Effector memory CD8-positive, alpha-beta T cell (primary cell): Measurements from ENCODE around the gene TPM1.

ENCODE experiments used
- ATAC-seq: fragments of 150-1000 bp; cut with Tn5 transposase; replicated peaks from 2 replicates; pipeline ENCODE4 v1.10.0; 2021; ENCODE audit warnings: mild to moderate bottlenecking, moderate library complexity
- DNase-seq, 3 experiments: peaks; one replicate each; pipeline ENCODE4 v3.0.0; 2021
- H3K27ac Mint-ChIP-seq, 2 donors: one replicate each; pipeline ENCODE4 v1.8.0; 2022; ENCODE audit warnings: mild to moderate bottlenecking in 2 of 2, mixed read lengths in 2 of 2, moderate library complexity in 2 of 2
- H3K27me3 Mint-ChIP-seq, 2 donors: one replicate each; pipeline ENCODE4 v1.8.0; 2022; ENCODE audit warnings: mixed read lengths in 2 of 2
- H3K36me3 Mint-ChIP-seq: one replicate; pipeline ENCODE4 v1.8.0; 2022; ENCODE audit warnings: mild to moderate bottlenecking, moderate library complexity, mixed read lengths; ENCODE audit not compliant: insufficient read depth
- H3K4me1 Mint-ChIP-seq, 2 donors: one replicate each; pipeline ENCODE4 v1.8.0; 2022; ENCODE audit warnings: low read depth in 2 of 2, mixed read lengths in 2 of 2
- H3K4me3 Mint-ChIP-seq, 2 donors: one replicate each; pipeline ENCODE4 v1.8.0; 2022; ENCODE audit warnings: mild to moderate bottlenecking in 2 of 2, mixed read lengths in 2 of 2, moderate library complexity in 2 of 2
- H3K9me3 Mint-ChIP-seq, 2 donors: one replicate each; pipeline ENCODE4 v1.8.0; 2022; ENCODE audit warnings: mixed read lengths in 2 of 2

TPM1 gene

DNA sequence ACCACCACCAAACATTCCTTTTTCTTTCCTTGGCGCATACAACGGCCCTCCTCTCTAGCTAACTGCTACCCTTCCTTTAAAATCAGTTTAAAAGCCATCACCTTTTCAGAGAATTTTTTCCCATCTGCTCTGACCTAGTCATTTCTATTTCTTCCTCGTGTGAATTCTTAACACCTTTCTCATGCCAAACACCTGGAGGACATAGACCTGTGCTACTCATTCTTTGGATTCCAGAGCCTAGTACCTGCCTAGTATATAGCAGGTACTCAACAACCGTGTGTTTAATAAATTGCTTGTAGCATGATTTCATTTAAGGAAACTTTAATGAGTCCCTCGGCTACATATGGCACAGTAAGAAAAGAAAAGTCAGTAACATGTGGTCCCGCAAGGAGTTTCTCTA, 2.0 kb upstream of the TPM1 start:
- Mint-ChIP-seq H3K27me3 (peaks cover 58 to 62% of the 10 kb centered on the region in 2 donors), H3K36me3 (no peaks in the 10 kb centered on the region), H3K27ac (no peak overlapping the region), H3K9me3 (no peaks in the 10 kb centered on the region), H3K4me3 (no peak overlapping the region), H3K4me1 (peaks cover 5 to 10% of the 10 kb centered on the region in 2 donors)
- DNase-seq (no peak), ATAC-seq (no peak)

DNA sequence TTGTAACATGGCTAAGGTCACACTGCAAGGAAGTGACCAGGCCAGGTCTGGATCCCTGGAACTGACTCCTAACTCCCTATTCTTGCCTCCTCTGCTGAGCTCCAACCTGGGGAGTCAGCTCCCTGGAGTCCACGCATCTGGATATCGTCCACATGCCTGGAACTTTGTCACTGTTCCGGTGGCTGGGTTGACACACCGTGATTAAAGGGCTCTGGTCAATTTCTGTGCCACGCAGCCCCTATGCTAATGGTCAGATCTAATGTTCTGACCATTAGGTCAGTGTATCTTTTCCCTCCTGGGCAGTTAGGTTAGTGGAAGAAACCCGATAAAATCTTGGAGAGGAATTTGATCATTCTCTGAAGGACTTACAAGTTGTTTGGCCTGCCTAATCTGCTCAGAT, 1.6 kb upstream of the TPM1 start:
- H3K27me3 Mint-ChIP-seq, result peaks cover 63 to 67% of the 10 kb centered on the region in 2 donors
- H3K27ac Mint-ChIP-seq, result no peak overlapping the region
- ATAC-seq, result no peak
- no peak overlapping the region for H3K4me3 Mint-ChIP-seq
- H3K36me3 Mint-ChIP-seq, result no peaks in the 10 kb centered on the region
- DNase-seq, result no peak
- peaks cover 5 to 10% of the 10 kb centered on the region in 2 donors for H3K4me1 Mint-ChIP-seq
- H3K9me3 Mint-ChIP-seq, result no peaks in the 10 kb centered on the region

DNA sequence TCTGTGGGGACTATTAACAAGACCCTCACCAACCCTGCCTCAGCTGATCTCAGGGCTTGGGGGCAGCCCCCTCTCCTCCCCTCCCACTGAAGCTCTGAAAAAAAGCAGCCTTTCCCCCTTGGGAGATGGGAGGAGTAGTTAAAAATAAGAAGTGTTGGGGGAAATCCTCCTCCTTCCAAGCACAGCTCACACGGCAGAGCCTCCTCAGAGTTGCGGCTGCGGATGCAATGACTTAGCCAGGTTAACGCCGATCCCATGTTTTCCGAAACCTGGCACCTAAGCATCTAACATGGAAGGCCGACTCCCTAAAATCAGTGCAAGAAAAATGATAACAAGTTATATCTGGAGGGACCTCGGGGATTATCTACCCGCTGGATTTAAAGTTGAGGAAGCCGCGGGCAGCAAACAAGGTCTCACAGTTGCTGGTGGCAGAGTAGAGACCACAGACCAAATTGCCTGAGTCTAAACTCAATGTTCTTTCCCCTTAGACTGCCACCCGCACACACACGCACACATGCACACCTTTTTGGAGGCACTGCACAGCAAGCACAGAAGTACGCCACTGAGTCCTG, 1.1 kb upstream of the TPM1 start:
- Mint-ChIP-seq H3K4me3 (peak overlapping the region in 1 of 2 donors; percentile 70), H3K36me3 (no peaks in the 10 kb centered on the region), H3K27me3 (peaks cover 68 to 72% of the 10 kb centered on the region in 2 donors), H3K9me3 (no peaks in the 10 kb centered on the region), H3K4me1 (peaks cover 5 to 10% of the 10 kb centered on the region in 2 donors), H3K27ac (no peak overlapping the region)
- DNase-seq (no peak), ATAC-seq (no peak)

DNA sequence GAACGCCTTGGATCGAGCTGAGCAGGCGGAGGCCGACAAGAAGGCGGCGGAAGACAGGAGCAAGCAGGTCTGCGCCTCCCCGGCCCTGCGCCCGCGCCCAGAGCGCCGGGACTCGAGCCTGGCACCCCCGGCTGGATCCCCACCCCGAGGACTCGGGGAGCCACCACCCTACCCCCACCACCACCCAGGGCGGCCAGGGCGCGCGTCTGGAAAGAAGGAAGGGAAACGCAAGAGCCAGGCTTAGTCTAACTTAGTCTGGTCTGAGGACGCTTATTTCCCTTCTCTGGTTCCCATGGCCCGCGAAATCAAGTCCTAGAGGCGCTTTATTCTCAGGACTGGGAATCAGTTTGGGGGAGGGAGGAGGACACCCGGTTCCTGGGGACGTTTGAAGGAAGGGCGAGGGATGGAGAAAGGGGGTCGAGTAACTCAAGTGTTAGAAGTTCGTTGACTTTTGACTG, 359 bp downstream of the TPM1 start:
- Mint-ChIP-seq H3K27me3 (peaks cover 76 to 84% of the 10 kb centered on the region in 2 donors), H3K9me3 (no peaks in the 10 kb centered on the region), H3K4me1 (peaks cover 7 to 11% of the 10 kb centered on the region in 2 donors), H3K4me3 (peak overlapping the region; percentile 53 to 70), H3K27ac (no peak overlapping the region), H3K36me3 (peaks cover under 1% of the 10 kb centered on the region)
- DNase-seq, result no peak
- ATAC-seq, result peak; percentile 14

DNA sequence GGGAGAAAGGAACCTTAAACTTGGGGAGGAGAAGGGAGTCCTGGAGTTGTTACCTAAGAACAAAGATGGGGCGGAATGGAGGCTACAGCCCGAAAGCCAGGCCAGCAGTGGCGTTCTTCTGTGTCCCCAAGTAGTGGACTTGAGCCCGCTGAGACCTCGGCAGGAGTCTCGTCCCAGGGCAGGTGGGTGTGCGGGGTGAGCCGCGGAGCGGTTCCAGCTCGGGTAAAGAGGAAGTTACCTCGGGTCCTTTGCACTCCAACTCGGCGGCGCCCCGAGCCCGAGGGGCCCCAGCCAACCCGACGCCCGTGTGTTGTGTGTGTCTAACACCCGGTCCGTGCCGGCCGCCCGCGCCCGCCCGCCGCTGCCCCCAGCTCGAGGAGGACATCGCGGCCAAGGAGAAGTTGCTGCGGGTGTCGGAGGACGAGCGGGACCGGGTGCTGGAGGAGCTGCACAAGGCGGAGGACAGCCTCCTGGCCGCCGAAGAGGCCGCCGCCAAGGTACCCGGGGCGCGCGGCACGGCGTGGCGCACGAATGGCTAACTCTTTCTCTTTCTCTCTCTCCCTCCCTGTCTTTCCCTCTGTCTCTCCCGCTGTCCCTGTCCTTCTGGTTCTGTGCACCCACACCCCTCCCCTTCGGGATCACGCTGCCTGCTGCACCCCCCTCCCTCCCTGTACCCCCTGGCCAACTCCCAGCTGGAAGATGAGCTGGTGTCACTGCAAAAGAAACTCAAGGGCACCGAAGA, 959 bp downstream of the TPM1 start:
- Mint-ChIP-seq H3K9me3 (no peaks in the 10 kb centered on the region), H3K4me3 (peak overlapping the region; percentile 53 to 70), H3K27me3 (peaks cover 76 to 84% of the 10 kb centered on the region in 2 donors), H3K4me1 (peaks cover 8 to 12% of the 10 kb centered on the region in 2 donors), H3K27ac (no peak overlapping the region), H3K36me3 (peaks cover 4% of the 10 kb centered on the region)
- DNase-seq (peak in 1 of 3 experiments; percentile 7), ATAC-seq (no peak)

DNA sequence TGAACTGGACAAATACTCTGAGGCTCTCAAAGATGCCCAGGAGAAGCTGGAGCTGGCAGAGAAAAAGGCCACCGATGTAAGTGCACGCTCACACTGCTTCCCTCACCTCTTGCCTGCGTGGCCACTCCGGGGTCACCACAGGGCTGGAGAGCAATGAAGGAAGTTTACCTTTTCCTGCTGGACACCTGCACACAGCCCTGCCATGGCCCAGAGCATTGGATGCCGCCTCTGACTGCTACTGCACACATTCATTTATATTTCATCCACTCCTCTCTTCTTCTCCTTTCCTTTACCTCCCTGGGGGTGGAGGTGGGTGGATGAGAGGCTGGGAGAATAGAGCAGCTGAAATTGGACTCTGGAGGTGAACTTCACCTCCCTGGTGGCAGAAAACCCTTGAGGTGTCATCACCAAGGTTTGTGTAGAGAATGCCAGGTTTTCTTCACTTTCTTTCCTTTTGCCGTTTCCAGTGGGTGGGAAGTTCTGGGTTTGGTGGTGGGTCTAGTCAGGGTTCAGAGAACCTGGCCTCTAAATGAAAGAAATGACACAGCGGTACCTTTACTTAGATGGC, 1.6 kb downstream of the TPM1 start:
- Mint-ChIP-seq H3K36me3 (peaks cover 10% of the 10 kb centered on the region), H3K27me3 (peaks cover 76 to 84% of the 10 kb centered on the region in 2 donors), H3K4me3 (peak overlapping the region; percentile 53 to 70), H3K27ac (no peak overlapping the region), H3K9me3 (no peaks in the 10 kb centered on the region), H3K4me1 (peaks cover 13 to 17% of the 10 kb centered on the region in 2 donors)
- ATAC-seq (no peak), DNase-seq (no peak)

DNA sequence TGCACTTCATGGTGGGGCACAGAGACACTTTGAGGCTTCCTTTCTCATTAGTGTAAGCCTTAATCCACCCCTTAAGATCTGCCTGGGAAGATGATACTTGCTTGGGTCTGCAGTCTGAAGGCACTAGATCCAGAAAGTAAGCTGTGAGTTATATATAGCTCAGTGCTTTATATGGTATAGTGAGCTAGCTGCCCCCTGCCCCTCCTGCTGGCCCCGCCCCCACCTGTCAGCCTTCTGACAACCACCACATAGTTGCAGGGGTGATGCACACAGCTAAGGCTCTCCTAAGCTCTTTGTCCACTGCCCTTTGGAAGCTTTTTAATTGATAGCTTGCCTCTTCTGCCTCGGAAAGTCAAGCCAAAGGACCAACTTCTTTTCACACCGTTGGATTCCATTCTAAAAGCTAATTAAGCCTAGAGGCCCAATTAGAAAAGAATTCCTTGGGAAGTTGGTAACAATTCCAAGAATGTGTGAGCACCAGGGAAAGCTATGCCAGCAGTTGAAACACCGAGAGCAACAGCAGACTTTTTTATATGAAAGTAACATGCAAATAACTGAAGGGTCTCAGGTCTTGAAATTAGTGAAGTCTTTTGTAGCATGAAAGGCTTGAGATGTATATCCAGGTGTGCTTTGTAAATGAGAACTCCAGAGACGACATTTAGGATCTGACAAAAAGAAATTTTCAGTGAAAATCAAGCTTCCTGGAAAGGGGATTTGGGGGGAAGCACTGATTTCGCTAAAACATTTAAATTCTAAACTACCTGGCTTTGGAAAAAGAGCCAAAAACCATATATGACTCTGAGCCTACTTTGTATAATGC, 2.3 kb downstream of the TPM1 start:
- peaks cover 10% of the 10 kb centered on the region for H3K36me3 Mint-ChIP-seq
- H3K4me3 Mint-ChIP-seq, result peak overlapping the region in 1 of 2 donors; percentile 53
- peaks cover 71 to 78% of the 10 kb centered on the region in 2 donors for H3K27me3 Mint-ChIP-seq
- peaks cover 20 to 23% of the 10 kb centered on the region in 2 donors for H3K4me1 Mint-ChIP-seq
- no peak for DNase-seq
- H3K27ac Mint-ChIP-seq, result no peak overlapping the region
- no peaks in the 10 kb centered on the region for H3K9me3 Mint-ChIP-seq
- ATAC-seq, result no peak

DNA sequence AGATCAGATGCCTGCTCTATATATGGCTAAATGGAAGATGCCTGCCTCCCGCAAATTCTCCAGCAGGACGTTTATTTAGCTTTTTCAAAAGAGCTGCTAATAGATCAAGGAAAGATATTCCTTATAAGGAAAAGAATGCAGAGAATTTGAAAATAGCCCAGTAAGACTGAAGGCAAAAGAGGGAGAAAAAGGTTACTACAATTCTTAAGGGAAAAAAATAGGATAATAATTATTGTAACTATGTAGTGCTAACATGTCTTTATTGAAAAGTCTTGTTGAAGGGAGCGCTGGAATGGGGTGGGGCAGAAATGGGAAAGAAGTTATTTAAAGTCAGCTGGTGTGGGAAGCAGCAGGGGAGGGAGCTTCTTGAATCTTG, 2.9 kb downstream of the TPM1 start:
- Mint-ChIP-seq H3K4me1 (peaks cover 22 to 23% of the 10 kb centered on the region in 2 donors), H3K36me3 (peaks cover 10% of the 10 kb centered on the region), H3K4me3 (no peak overlapping the region), H3K9me3 (no peaks in the 10 kb centered on the region), H3K27ac (no peak overlapping the region), H3K27me3 (peaks cover 65 to 72% of the 10 kb centered on the region in 2 donors)
- DNase-seq (no peak), ATAC-seq (no peak)

DNA sequence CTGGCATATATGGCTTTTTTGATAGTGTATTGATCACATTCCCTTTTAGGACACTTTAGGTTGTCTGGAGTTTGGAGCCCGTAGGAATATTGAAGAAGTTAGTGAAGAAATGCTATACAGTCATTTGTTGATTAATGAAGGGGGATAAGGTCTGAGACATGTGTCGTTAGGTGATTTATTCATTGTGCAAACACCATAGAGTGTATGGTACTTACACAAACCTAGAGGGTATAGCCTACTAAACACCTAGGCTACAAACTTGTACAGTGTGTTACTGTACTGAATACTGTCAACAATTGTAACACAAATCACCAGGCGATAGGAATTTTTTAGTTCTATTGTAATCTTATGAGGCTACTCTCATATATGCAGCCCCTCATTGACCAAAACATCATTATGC, 3.3 kb downstream of the TPM1 start:
- ATAC-seq (no peak), DNase-seq (no peak)
- Mint-ChIP-seq H3K4me3 (no peak overlapping the region), H3K9me3 (no peaks in the 10 kb centered on the region), H3K4me1 (peaks cover 22 to 23% of the 10 kb centered on the region in 2 donors), H3K27me3 (peaks cover 60 to 68% of the 10 kb centered on the region in 2 donors), H3K27ac (no peak overlapping the region), H3K36me3 (peaks cover 10% of the 10 kb centered on the region)

DNA sequence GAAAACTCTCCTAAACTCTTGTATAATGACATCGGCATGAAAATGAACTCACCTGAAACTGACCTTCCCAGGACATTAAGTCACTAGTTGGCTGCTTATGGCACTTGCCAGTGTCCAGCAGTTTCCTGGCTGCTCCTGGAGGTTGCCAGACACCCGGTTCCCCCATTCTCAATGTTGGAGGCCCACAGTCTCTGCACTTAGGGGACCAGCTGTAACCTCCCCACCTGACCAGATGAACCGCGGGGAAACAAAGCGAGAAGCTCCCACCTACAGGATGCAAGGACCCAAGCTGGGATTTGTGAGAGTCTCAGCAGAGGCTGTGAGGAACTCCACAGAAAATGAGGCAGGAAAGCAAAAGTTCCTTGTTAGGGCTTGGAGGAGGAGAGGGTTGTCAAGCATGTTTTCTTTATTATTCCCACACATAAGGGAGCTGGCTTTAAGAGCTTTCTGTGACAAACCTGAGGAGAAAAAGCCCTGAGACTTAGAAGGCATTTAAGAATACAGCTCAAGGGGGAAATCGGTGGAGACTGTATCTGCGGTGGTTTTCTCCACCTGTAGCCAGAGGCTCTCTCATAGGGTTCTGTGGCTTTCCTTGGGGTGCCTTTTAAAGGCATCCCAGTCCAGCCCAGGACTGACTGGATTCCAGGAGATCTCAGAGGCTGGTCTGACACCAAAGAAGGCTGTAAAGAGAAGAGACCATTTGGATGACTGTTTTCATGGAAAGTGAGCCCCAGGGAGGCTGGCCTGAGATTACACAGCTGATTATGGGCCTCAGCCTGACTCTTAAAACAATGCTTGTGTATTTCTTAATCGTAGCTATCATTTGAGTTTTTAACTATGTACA, 4.6 kb downstream of the TPM1 start:
- peaks cover 49 to 55% of the 10 kb centered on the region in 2 donors for H3K27me3 Mint-ChIP-seq
- peak overlapping the region; percentile 84 to 87 for H3K27ac Mint-ChIP-seq
- H3K4me1 Mint-ChIP-seq, result peaks cover 20 to 22% of the 10 kb centered on the region in 2 donors
- no peak for DNase-seq
- no peaks in the 10 kb centered on the region for H3K9me3 Mint-ChIP-seq
- H3K4me3 Mint-ChIP-seq, result peak overlapping the region; percentile 95 to 96
- H3K36me3 Mint-ChIP-seq, result peaks cover 10% of the 10 kb centered on the region
- no peak for ATAC-seq

DNA sequence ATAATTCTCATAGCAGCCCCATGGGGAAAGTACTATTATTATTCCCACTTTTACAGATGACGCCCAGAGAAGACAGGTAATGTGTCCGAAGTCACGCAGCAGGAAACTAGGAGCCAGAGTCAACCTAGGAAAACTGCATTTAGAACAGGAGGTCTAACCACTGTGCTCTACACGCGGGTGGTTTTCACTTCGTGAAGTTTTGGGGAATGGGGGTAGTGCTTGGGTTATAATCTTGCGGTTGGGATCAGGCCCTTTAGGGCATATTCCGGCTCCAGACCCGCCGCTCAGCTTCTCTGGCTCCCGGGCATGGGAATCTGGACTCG, 5.2 kb downstream of the TPM1 start:
- DNase-seq (no peak), ATAC-seq (no peak)
- Mint-ChIP-seq H3K27me3 (peaks cover 44 to 49% of the 10 kb centered on the region in 2 donors), H3K27ac (peak overlapping the region; percentile 84 to 87), H3K4me1 (peaks cover 20 to 22% of the 10 kb centered on the region in 2 donors), H3K9me3 (no peaks in the 10 kb centered on the region), H3K4me3 (peak overlapping the region; percentile 95 to 96), H3K36me3 (peaks cover 10% of the 10 kb centered on the region)

DNA sequence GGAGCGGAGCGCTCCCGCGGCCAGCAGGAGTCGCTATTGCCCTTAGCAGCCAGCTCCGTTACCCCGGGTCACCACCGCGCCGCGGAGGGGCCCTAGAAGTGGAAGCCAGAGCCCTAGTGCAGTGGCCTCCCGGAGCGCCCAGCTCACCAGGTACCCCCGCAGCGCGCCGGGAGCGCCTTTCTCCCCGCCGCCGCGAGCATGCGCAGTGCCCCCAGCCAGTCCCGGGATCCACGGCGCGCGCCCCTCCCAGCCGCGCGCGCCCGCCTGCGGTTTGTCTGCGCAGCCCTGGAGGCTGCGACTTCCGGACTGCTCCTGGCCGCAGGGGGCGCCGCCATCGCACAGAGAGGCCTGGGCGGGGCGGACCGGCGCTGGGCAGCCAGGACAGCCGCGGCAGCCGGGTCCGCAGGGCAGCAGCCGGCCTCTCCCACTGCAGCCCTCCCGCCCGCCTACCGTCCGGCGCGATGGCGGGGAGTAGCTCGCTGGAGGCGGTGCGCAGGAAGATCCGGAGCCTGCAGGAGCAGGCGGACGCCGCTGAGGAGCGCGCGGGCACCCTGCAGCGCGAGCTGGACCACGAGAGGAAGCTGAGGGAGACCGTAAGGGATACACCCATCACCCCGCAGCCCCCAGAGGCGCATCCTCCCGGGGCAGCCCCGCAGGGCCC, 5.7 kb downstream of the TPM1 start:
- peak; percentile 79 to 80 (median 80) for DNase-seq
- Mint-ChIP-seq H3K4me3 (peak overlapping the region; percentile 95 to 96), H3K36me3 (peaks cover 10% of the 10 kb centered on the region), H3K4me1 (peaks cover 16 to 18% of the 10 kb centered on the region in 2 donors), H3K27ac (peak overlapping the region; percentile 84 to 87), H3K27me3 (peaks cover 39 to 44% of the 10 kb centered on the region in 2 donors), H3K9me3 (no peaks in the 10 kb centered on the region)
- peak; percentile 80 for ATAC-seq
